Measurements from ENCODE around the gene EFCAB14.

GRCh38 chr1:46646844-46647243 is 72.1 kb downstream of the EFCAB14 start:
- no peak for TF ChIP-seq CTCF (IDR thresholded peaks at IDR 0.05)
- no peak for TF ChIP-seq POLR2A (IDR thresholded peaks at IDR 0.05)
- TF ChIP-seq EP300 (IDR thresholded peaks at IDR 0.05) = no peak
